ENCODE measurements around the gene TRIM7. TPM values are rescaled to one million over a fixed set of nuclear protein-coding genes. Genes with fewer than 3 reads are reported as not detected.

The TRIM7 gene
- total RNA-seq, 1 donor = 2.2 TPM

DNA sequence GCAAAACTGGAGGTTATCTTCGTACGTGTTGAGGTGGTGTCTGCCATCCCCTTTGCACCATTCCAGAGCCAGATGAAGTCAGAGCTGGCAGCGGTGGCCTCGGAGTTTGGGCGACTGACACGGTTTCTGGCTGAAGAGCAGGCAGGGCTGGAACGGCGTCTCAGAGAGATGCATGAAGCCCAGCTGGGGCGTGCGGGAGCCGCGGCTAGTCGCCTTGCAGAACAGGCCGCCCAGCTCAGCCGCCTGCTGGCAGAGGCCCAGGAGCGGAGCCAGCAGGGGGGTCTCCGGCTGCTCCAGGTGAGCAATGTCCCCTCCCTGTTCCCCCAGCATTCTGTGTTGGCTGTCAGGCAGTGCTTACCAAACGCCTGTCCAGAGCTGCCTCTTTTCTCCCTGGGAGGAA lies 27.6 kb upstream of the TRIM7 start:
- no peak for TF ChIP-seq CTCF (IDR thresholded peaks at IDR 0.05; ENCODE audit: insufficient read depth, low read depth, low read length)
- no peak overlapping the region for H3K4me3 ChIP-seq (ENCODE audit: low read depth, low read length)
- DNase-seq (ENCODE audit: low read depth) = no peak

DNA sequence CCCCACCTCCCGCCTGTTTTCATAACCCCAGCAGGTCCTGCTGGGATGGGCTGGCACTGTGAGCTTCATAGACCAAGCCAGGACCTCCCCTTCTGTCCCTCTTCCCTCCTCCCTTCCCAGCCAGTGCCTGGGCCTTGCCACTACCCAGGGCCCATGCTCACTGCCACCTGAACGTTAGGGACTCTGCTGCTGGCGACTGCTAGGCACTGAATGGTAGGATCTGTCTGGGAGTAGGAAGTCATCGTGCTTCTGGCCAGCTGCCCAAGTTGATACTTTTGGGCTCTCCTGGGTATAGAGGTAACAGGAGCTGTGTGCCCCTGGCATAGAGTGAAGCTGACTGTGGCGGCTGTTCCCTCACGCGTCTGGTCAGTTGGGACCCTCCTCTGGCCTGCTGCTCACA lies 26.4 kb upstream of the TRIM7 start:
- DNase-seq (ENCODE audit: low read depth) = no peak
- H3K4me3 ChIP-seq (ENCODE audit: low read depth, low read length) = no peak overlapping the region
- TF ChIP-seq CTCF (IDR thresholded peaks at IDR 0.05; ENCODE audit: insufficient read depth, low read depth, low read length) = no peak

GRCh38 chr5:181230551-181230950 lies 25.6 kb upstream of the TRIM7 start:
- no peak for TF ChIP-seq CTCF (IDR thresholded peaks at IDR 0.05; ENCODE audit: insufficient read depth, low read depth, low read length)
- DNase-seq (ENCODE audit: low read depth) = no peak
- no peak overlapping the region for H3K4me3 ChIP-seq (ENCODE audit: low read depth, low read length)

DNA sequence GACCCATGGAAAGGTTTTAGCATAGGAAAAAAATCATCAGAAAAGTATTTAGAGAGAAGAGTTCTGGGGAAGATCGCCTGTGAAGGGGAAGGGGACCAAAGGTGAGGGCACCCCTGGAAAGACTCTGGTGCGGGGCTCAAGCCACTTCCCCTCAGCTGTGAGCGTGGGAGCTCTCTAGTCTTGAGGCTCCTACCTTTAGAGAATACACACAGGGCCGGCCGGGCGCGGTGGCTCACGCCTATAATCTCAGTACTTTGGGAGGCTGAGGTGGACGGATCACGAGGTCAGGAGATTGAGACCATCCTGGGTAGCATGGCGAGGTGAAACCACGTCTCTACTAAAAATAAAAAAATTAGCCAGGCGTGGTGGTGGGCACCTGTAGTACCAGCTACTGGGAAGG lies 25.0 kb upstream of the TRIM7 start:
- no peak for DNase-seq (ENCODE audit: low read depth)
- H3K4me3 ChIP-seq (ENCODE audit: low read depth, low read length) = no peak overlapping the region
- TF ChIP-seq CTCF (IDR thresholded peaks at IDR 0.05; ENCODE audit: insufficient read depth, low read depth, low read length) = no peak

DNA sequence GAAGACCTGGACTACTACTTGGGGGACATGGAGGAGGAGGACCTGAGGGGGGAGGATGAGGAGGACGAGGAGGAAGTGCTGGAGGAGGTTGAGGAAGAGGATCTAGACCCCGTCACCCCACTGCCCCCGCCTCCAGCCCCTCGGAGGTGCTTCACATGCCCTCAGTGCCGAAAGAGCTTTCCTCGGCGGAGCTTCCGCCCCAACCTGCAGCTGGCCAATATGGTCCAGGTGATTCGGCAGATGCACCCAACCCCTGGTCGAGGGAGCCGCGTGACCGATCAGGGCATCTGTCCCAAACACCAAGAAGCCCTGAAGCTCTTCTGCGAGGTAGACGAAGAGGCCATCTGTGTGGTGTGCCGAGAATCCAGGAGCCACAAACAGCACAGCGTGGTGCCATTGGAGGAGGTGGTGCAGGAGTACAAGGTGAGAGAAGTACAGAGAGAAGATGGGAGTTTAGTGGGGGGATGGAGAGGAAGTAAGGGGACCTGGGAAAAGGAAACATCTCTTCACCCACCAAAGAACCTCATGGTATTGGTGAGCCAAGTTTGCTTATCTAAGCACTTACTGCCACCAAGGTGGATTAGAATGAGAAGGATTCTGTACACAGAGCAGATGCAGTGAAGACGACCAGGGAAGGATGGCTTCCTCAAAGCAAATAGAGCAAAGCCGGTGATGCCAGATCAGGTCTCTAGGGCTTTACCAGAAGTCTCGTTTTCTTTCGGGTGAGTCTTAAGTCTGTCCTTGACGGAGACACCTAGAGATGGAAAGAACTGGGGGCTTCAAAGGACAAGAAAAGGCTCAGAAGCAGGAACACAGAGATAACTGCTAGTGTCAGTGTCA lies 19.6 kb upstream of the TRIM7 start:
- peak overlapping the region; percentile 80 for H3K4me3 ChIP-seq (ENCODE audit: low read depth, low read length)
- no peak for TF ChIP-seq CTCF (IDR thresholded peaks at IDR 0.05; ENCODE audit: insufficient read depth, low read depth, low read length)
- no peak for DNase-seq (ENCODE audit: low read depth)

- TF ChIP-seq CTCF (IDR thresholded peaks at IDR 0.05; ENCODE audit: insufficient read depth, low read depth, low read length) = no peak
These were observed 18.9 kb upstream of the TRIM7 start for GRCh38 chr5:181223729-181224389.

More at GRCh38 chr5:181223729-181224389, 18.9 kb upstream of the TRIM7 start:
- DNase-seq (ENCODE audit: low read depth) = peak; percentile 57
- peak overlapping the region; percentile 80 for H3K4me3 ChIP-seq (ENCODE audit: low read depth, low read length)

Data from fibroblast of villous mesenchyme (primary cell).